Stimulated activated CD8-positive, alpha-beta memory T cell treated with anti-CD3 and anti-CD28 coated beads, Interleukin-2, amount 100 ng/mL, for 48 hours (primary cell): ENCODE measurements around the gene GXYLT1.
"Not testable (repeated sequence)": the region's sequence is repeated elsewhere in the genome, so short reads cannot be mapped to it uniquely, and the experiment has no call there.

Experiments
- DNase-seq, 2 donors: peaks; one replicate each; pipeline ENCODE4 v3.0.0-alpha.2; 2020; ENCODE audit warnings: low read depth in 2 of 2

The GXYLT1 gene

DNA sequence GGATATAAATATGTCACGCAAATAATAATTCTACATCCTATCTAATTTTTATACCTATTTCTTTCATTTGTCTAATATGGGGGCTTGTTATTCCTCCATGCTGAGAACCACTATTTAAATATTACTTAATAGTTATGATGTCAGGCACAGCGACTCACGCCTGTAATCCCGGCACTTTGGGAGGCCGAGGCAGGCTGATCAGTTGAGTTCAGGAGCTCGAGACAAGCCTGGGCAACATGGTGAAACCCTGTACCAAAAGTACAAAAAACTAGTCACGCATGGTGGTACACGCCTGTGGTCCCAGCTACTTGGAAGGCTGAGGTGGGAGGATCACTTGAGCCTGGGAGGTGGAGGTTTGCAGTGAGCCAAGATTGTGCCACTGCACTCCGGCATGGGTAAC is 45.2 kb downstream of the GXYLT1 start:
- DNase-seq: no peak

- no peak for DNase-seq
These were observed 46.7 kb downstream of the GXYLT1 start for GRCh38 chr12:42097971-42098370.

GRCh38 chr12:42094277-42094676 is 50.4 kb downstream of the GXYLT1 start:
- DNase-seq: no peak

- DNase-seq: no peak
These were observed 52.9 kb downstream of the GXYLT1 start for GRCh38 chr12:42091769-42092168.

GRCh38 chr12:42090899-42091298 is 53.8 kb downstream of the GXYLT1 start:
- no peak for DNase-seq

GRCh38 chr12:42086031-42086430 is 58.6 kb downstream of the GXYLT1 start:
- DNase-seq: no peak

- DNase-seq: no peak
These were observed 59.1 kb downstream of the GXYLT1 start for GRCh38 chr12:42085594-42085993.

- DNase-seq: no peak
These were observed 60.2 kb downstream of the GXYLT1 start for GRCh38 chr12:42084522-42084921.

DNA sequence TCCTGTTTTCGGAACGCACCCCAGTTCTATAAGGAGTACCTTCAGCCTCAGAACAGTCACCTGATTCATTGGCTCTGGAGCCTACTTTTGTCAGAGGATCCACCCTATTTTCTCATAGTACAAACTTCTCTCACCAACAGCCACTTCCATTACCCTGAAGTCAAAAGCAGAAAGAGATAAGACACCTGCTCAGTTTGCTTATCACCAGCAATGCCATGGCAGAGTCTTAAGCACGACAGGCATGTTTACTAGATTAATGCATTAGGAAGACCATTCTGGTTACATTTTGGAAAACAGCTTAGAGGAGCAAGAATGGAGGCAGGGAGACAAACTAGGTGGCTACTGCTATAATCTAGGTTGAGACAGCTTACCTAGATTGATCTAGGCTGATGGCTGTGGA is 67.7 kb downstream of the GXYLT1 start:
- DNase-seq: no peak

DNA sequence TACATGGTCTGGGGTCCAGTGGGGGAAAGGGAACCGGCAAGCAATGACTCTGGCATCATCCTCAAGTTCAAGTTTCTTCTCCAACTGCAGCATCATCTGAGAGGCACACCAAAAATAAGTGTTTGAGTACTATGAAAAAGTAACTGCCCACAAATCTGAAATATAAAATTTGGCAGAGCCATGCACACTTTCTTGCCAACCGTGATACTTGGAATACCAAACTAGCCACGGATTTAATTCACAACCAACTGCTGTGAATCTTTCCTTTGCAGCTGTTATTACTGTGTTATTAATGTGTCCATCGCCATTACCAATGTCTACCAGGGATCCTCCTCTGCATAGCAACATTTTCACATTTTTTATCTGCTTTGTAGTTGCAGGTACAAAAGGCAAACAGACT is 74.6 kb downstream of the GXYLT1 start:
- no peak for DNase-seq

DNA sequence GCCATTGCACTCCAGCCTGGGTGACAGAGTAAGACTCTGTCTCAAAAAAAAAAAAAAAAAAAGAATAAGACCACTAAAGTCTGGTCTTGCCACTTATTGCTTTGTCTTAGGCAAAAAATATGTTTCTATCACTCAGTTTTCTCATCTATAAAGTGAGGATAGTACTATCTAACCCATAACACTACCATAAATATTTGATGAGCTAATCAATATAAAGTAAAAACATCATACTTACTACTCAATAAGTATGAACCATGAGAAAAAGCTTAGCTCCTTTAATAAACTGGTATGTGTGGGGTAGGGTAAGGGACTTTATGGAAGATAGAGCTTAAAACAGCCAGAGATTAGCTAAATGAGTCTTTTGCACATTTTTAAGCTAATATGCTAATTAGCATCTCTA is 85.5 kb downstream of the GXYLT1 start:
- DNase-seq: no peak

GRCh38 chr12:42056130-42056529 is 88.5 kb downstream of the GXYLT1 start:
- no peak for DNase-seq

DNA sequence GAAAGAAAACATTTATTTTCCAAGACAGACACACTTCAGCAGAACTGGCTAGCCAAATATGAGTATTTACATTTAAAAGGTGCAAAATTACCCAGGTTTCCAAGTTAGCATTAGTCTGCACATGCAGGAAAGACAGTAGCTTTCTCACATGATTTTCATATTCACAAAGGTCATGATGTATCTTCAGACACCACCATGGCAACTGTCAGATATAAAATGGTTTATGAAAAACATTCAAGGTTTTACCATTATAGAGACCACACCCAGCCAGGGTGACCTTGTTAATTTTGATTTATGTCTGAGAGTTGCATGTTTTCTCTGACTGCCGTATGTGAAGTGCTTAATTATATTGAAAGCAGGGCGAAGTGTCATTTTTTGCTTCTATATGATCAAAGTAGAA is 91.2 kb downstream of the GXYLT1 start:
- DNase-seq: no peak

DNA sequence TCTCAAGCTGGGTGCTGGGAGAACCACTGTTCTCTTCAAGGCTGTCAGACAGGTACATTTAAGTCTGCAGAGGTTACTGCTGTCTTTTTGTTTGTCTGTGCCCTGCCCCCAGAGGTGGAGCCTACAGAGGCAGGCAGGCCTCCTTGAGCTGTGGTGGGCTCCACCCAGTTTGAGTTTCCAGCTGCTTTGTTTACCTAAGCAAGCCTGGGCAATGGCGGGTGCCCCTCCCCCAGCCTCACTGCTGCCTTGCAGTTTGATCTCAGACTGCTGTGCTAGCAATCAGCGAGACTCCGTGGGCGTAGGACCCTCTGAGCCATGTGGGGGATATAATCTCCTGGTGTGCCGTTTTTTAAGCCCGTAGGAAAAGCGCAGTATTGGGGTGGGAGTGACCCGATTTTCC is 95.7 kb downstream of the GXYLT1 start:
- DNase-seq: not testable (repeated sequence)

DNA sequence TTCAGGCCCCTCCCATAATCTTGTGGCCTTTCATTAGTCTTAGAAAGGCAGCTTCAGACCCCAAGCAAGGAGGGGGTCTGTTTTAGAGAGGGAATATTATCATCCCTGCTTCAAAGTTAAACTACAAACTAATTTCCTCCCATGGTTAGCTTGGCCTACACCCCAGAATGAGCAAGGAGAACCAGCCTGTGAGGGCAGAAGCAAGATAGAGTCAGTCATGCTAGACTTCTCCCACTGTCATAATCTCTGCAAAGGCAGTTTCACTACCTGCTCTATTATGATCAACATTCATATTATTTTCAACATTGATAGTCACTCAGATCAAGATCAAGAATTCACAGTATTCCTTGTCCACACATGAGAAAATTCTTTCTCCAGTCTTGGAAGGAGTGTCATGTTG is 105.1 kb downstream of the GXYLT1 start:
- DNase-seq: no peak

- no peak for DNase-seq
These were observed 105.5 kb downstream of the GXYLT1 start for GRCh38 chr12:42039176-42039575.

GRCh38 chr12:42031847-42032564 is 112.7 kb downstream of the GXYLT1 start:
- DNase-seq: no peak
